Thyroid gland (tissue), 4 donors: ENCODE measurements around the gene PDE4A.

Experiments used
- POLR2A ChIP-seq, 2 donors: fragments of 450-650 bp; IDR thresholded peaks; one replicate each; pipeline ENCODE4 v1.6.1; 2017; ENCODE audit warnings: antibody characterized with exemption in 2 of 2, mild to moderate bottlenecking in 2 of 2, moderate library complexity in 1 of 2
- TF ChIP-seq, protein P1 (sequence below), 6 experiments: fragments of 200-600 bp in 3 of 6; fragments of 450-650 bp in 3 of 6; sonication (generic) in 3 of 6; IDR thresholded peaks; one replicate each; pipeline ENCODE4 v1.5.1; 2016 to 2019; ENCODE audit warnings: antibody characterized with exemption in 6 of 6, mild to moderate bottlenecking in 2 of 6, inconsistent platforms in 1 of 6, moderate library complexity in 1 of 6

DNA sequence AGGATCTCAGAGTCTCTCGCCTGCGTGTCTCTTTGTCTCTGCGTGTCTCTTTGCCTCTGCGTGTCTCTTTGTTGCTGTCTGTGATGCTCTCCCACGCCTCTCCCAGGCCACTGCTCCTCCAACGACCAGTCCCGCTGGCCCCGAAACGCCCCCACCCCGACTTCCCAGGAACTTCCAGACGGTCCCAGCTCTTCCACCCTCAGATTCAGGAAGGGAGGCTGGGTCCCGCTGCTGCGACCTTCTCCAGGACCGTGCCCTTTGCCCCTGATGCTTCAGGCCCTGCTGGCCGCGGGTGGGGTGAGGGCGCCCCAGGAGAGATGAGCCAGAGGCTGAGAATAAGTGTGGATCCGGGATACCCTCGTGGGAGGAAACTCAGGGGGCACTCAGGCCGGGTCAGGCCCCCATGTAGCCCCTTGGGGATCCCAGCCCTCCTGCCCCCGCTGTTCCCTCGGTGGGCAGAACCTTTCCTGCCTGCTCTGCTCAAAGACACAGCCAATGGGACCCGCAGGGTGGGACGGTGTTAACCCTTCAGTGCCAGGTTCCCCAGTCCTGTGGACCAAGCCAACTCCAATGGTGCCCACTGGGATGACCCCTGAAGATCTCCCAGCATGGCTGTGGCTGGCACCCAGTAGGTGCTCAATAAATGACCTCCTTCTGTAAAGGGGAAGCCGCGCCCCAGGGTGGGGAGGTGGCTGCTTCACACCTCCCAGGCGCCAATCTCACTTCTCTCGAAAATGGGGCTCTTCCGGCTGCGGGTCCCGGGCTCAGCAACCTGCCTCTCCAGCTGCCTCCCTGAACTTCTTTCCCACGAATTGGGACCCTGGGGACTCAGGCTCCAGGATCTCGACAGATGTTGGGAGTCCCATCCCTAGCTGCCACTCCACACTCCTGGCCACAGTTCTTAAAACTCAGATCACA is 98.4 kb downstream of the PDE4A start:
- TF ChIP-seq POLR2A (IDR thresholded peaks at IDR 0.05): no peak
- TF ChIP-seq, protein P1, sequence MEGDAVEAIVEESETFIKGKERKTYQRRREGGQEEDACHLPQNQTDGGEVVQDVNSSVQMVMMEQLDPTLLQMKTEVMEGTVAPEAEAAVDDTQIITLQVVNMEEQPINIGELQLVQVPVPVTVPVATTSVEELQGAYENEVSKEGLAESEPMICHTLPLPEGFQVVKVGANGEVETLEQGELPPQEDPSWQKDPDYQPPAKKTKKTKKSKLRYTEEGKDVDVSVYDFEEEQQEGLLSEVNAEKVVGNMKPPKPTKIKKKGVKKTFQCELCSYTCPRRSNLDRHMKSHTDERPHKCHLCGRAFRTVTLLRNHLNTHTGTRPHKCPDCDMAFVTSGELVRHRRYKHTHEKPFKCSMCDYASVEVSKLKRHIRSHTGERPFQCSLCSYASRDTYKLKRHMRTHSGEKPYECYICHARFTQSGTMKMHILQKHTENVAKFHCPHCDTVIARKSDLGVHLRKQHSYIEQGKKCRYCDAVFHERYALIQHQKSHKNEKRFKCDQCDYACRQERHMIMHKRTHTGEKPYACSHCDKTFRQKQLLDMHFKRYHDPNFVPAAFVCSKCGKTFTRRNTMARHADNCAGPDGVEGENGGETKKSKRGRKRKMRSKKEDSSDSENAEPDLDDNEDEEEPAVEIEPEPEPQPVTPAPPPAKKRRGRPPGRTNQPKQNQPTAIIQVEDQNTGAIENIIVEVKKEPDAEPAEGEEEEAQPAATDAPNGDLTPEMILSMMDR (IDR thresholded peaks at IDR 0.05): no peak
